A673 (cell line): ENCODE measurements around the gene STAMBPL1.

Experiments
- EZH2 ChIP-seq: fragments of 200-600 bp; sonication (generic); IDR thresholded peaks from 2 replicates; pipeline ENCODE4 v1.6.1; 2017; ENCODE audit warnings: borderline replicate concordance, low read depth, mild to moderate bottlenecking, mixed read lengths, antibody characterized with exemption, low read length; ENCODE audit not compliant: poor library complexity, severe bottlenecking
- TF ChIP-seq, protein P1 (sequence below): fragments of 300-800, 200-600 bp; sonication (generic); conservative IDR thresholded peaks from 2 replicates; pipeline ENCODE4 v1.5.1; 2017; ENCODE audit warnings: low read depth, mild to moderate bottlenecking, antibody characterized with exemption, low read length, moderate library complexity, mixed read lengths

DNA sequence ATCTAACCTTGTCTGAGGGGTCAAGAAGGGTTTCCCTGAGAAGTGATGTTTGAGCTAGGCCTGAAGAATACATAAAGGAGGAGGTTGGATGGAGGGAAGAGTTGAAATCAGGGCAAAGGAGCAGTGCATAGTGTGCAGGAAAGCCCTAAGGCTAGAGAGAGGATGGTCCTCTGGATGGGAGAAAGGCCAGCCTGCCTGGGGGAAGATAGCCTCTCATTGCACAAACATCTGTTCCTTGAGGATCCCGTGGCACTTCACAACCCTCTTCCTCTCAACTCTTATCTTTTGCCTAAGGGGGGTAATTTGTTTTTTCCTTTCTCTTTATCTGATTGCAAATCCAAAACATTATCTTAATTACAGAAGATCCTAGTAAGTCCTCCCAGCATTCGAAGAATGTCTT, 35.7 kb downstream of the STAMBPL1 start:
- TF ChIP-seq, protein P1, sequence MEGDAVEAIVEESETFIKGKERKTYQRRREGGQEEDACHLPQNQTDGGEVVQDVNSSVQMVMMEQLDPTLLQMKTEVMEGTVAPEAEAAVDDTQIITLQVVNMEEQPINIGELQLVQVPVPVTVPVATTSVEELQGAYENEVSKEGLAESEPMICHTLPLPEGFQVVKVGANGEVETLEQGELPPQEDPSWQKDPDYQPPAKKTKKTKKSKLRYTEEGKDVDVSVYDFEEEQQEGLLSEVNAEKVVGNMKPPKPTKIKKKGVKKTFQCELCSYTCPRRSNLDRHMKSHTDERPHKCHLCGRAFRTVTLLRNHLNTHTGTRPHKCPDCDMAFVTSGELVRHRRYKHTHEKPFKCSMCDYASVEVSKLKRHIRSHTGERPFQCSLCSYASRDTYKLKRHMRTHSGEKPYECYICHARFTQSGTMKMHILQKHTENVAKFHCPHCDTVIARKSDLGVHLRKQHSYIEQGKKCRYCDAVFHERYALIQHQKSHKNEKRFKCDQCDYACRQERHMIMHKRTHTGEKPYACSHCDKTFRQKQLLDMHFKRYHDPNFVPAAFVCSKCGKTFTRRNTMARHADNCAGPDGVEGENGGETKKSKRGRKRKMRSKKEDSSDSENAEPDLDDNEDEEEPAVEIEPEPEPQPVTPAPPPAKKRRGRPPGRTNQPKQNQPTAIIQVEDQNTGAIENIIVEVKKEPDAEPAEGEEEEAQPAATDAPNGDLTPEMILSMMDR = no peak
- no peak for TF ChIP-seq EZH2
